ENCODE results near the gene CDK8.

DNA sequence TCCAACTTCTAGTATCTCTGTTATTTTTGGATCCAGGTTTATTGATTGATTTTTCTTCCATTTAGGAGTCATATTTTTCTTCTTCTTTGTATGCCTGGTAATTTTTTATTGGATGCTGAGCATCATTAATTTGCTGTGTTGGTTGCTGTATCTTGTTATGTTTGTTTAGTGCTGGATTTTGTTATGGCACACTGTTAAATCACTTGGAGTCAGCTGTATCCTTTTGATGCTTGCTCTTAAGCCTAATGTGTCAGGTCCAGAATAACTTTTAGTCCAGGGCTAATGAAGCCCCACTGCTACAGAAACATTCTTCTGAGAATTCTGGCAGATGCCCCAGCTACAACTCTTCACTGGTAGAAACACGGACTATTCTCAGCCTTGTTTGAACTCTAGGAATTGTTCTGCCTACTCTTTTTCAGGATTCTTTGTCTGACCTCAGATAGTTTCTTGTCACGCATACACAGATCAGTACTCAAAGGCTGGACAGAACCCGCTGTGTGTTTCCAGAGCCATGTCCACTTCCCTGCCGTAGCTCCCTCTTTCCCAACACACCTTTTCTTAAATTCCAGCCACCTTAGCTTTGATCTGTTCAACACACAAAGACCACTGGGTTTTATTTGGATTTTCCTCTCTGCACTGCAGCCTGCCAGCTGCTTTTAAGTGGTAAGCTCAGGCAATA, 166.5 kb downstream of the CDK8 start:
- TF ChIP-seq, protein P1, sequence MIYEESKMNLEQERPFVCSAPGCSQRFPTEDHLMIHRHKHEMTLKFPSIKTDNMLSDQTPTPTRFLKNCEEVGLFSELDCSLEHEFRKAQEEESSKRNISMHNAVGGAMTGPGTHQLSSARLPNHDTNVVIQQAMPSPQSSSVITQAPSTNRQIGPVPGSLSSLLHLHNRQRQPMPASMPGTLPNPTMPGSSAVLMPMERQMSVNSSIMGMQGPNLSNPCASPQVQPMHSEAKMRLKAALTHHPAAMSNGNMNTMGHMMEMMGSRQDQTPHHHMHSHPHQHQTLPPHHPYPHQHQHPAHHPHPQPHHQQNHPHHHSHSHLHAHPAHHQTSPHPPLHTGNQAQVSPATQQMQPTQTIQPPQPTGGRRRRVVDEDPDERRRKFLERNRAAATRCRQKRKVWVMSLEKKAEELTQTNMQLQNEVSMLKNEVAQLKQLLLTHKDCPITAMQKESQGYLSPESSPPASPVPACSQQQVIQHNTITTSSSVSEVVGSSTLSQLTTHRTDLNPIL (CRISPR knock-in tag; IDR thresholded peaks at IDR 0.05; ENCODE audit: low read depth): no peak
- TF ChIP-seq ZFP30 (CRISPR knock-in tag; IDR thresholded peaks at IDR 0.05) (no peak), RARB (CRISPR knock-in tag; IDR thresholded peaks at IDR 0.05) (no peak), TOX (CRISPR knock-in tag; IDR thresholded peaks at IDR 0.05; ENCODE audit: borderline replicate concordance) (no peak), ZFP3 (CRISPR knock-in tag; IDR thresholded peaks at IDR 0.05) (no peak), ARNTL (CRISPR knock-in tag; IDR thresholded peaks at IDR 0.05; ENCODE audit: borderline replicate concordance, low read depth) (no peak), CSDC2 (CRISPR knock-in tag; IDR thresholded peaks at IDR 0.05) (no peak)
- TF ChIP-seq, protein P2, sequence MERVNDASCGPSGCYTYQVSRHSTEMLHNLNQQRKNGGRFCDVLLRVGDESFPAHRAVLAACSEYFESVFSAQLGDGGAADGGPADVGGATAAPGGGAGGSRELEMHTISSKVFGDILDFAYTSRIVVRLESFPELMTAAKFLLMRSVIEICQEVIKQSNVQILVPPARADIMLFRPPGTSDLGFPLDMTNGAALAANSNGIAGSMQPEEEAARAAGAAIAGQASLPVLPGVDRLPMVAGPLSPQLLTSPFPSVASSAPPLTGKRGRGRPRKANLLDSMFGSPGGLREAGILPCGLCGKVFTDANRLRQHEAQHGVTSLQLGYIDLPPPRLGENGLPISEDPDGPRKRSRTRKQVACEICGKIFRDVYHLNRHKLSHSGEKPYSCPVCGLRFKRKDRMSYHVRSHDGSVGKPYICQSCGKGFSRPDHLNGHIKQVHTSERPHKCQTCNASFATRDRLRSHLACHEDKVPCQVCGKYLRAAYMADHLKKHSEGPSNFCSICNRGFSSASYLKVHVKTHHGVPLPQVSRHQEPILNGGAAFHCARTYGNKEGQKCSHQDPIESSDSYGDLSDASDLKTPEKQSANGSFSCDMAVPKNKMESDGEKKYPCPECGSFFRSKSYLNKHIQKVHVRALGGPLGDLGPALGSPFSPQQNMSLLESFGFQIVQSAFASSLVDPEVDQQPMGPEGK (CRISPR knock-in tag; IDR thresholded peaks at IDR 0.05; ENCODE audit: borderline replicate concordance): no peak
- TF ChIP-seq, protein P3, sequence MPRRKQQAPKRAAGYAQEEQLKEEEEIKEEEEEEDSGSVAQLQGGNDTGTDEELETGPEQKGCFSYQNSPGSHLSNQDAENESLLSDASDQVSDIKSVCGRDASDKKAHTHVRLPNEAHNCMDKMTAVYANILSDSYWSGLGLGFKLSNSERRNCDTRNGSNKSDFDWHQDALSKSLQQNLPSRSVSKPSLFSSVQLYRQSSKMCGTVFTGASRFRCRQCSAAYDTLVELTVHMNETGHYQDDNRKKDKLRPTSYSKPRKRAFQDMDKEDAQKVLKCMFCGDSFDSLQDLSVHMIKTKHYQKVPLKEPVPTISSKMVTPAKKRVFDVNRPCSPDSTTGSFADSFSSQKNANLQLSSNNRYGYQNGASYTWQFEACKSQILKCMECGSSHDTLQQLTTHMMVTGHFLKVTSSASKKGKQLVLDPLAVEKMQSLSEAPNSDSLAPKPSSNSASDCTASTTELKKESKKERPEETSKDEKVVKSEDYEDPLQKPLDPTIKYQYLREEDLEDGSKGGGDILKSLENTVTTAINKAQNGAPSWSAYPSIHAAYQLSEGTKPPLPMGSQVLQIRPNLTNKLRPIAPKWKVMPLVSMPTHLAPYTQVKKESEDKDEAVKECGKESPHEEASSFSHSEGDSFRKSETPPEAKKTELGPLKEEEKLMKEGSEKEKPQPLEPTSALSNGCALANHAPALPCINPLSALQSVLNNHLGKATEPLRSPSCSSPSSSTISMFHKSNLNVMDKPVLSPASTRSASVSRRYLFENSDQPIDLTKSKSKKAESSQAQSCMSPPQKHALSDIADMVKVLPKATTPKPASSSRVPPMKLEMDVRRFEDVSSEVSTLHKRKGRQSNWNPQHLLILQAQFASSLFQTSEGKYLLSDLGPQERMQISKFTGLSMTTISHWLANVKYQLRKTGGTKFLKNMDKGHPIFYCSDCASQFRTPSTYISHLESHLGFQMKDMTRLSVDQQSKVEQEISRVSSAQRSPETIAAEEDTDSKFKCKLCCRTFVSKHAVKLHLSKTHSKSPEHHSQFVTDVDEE (CRISPR knock-in tag; IDR thresholded peaks at IDR 0.05): no peak

All from SK-N-SH treated with all-trans-retinoic acid at 6 μM for 48 hours (cell line).